Subcutaneous adipose tissue (tissue), 4 donors: ENCODE measurements around the gene LSAMP. TPM values are rescaled to one million over a fixed set of nuclear protein-coding genes. Genes with fewer than 3 reads are reported as not detected.

Source experiments
- total RNA-seq, 4 donors: library from RNA; depleted of rRNA; stranded (reverse); fragments of >200 nt; gene quantifications; one replicate each; pipeline ENCODE4 v1.1.0, GENCODE V29; 2016
- TF ChIP-seq, protein P1 (sequence below): fragments of 450-650 bp; IDR thresholded peaks from one replicate; pipeline ENCODE4 v1.5.1; 2016; ENCODE audit warnings: low read depth, mild to moderate bottlenecking, control low read depth, antibody characterized with exemption, moderate library complexity

The LSAMP gene
- total RNA-seq, 4 donors from 2014 or later = 0.38 to 1.7 (median 0.71) TPM

DNA sequence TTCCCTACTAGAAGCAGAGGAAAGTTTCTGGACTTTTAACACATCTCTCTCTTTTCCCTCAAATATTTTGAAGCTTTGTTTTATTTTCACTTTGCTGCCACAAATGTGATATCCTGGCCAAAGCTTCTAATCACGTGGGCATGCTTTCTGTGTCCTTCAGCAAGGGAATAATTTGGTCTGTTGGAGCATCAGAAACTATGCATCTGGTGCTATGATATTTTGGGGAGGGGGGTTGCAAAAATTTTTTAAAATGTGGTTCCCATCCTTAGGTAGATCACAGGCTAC, 567.7 kb downstream of the LSAMP start:
- TF ChIP-seq, protein P1, sequence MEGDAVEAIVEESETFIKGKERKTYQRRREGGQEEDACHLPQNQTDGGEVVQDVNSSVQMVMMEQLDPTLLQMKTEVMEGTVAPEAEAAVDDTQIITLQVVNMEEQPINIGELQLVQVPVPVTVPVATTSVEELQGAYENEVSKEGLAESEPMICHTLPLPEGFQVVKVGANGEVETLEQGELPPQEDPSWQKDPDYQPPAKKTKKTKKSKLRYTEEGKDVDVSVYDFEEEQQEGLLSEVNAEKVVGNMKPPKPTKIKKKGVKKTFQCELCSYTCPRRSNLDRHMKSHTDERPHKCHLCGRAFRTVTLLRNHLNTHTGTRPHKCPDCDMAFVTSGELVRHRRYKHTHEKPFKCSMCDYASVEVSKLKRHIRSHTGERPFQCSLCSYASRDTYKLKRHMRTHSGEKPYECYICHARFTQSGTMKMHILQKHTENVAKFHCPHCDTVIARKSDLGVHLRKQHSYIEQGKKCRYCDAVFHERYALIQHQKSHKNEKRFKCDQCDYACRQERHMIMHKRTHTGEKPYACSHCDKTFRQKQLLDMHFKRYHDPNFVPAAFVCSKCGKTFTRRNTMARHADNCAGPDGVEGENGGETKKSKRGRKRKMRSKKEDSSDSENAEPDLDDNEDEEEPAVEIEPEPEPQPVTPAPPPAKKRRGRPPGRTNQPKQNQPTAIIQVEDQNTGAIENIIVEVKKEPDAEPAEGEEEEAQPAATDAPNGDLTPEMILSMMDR = no peak

- TF ChIP-seq, protein P1 = no peak
These were observed 568.2 kb downstream of the LSAMP start for GRCh38 chr3:115876876-115877614.

DNA sequence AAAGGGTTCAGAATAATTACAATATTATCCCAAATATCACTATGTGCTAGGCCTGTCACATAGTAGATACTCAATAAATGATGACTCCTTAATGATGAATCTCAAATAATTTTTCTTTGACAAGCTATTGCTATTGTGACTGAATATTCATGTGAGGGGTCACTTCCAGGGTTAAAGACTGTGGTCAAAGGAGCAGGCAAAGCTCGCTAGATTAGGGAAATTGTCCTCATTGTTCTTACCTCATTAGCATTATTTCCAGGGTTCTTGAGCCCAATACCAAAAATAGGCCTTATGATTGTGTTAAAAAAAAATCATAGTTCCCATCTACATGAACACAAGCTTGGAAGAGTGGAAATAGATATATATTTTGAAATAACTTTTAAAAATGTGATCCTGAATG, 569.8 kb downstream of the LSAMP start:
- TF ChIP-seq, protein P1 = no peak

- TF ChIP-seq, protein P1 = no peak
These were observed 573.6 kb downstream of the LSAMP start for GRCh38 chr3:115871735-115872134.

- TF ChIP-seq, protein P1 = no peak
These were observed 580.4 kb downstream of the LSAMP start for GRCh38 chr3:115864911-115865310.

DNA sequence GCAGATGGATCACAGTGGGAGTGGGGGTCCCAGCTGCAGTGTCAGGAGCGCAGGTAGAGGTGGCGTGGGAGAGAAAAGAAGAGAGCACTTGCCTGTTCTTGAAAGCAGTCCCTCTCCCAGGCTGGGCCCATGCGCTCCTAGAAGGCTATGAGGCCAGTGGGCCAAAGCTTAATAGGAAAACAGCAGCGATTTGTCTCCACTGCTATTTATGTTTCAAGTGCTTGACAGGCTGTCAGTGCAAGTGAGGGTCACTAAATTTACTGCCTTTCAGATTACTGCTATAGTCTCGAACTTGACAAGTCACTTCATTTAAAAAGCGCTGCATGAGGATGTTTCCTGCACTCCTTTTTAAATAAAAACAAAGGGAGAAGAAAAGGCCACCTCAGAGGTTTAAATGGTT, 582.4 kb downstream of the LSAMP start:
- TF ChIP-seq, protein P1 = no peak

DNA sequence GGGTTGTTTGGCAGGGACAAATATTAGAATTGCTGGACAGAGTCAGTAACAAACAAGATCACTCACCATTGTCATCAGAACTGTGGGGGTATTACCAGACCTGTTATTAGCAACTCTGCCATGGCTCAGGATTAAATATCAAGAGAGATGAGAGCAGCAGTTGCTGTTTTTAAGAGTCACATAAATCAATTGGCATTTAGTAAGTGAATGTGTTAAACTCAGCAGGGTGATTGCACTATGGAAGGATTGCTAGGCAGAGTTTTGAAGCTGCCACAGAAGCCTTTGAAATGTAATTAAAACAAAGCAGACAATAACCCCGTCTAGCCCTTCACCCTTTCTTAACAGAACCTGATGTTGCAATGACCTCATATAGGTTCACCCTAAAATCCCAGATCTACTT, 583.2 kb downstream of the LSAMP start:
- TF ChIP-seq, protein P1 = no peak
